Stimulated activated naive CD8-positive, alpha-beta T cell treated with anti-CD3 and anti-CD28 coated beads, Interleukin-15, Interleukin-2, amounts not matched to agents 100 U/mL and 50 U/mL, for 24 hours (primary cell): ENCODE results near the gene GREB1.

Experiments
- ATAC-seq: fragments of 150-1000 bp; cut with Tn5 transposase; one replicate; pipeline ENCODE4 v1.10.0; 2021
- DNase-seq: peaks from one replicate; pipeline ENCODE4 v3.0.0; 2021

Gene GREB1

GRCh38 chr2:11562011-11562410 is 28.2 kb downstream of the GREB1 start:
- DNase-seq (no peak), ATAC-seq (no peak)

- DNase-seq: no peak
- ATAC-seq: no peak
These were observed 28.6 kb downstream of the GREB1 start for GRCh38 chr2:11562476-11562875.

- DNase-seq (no peak), ATAC-seq (no peak)
These were observed 30.2 kb downstream of the GREB1 start for GRCh38 chr2:11563784-11564666.

GRCh38 chr2:11564816-11565567 is 31.1 kb downstream of the GREB1 start:
- ATAC-seq (no peak), DNase-seq (no peak)

- DNase-seq (no peak), ATAC-seq (no peak)
These were observed 32.5 kb downstream of the GREB1 start for GRCh38 chr2:11566383-11566782.

- no peak for DNase-seq
- ATAC-seq: no peak
These were observed 33.8 kb downstream of the GREB1 start for GRCh38 chr2:11567631-11568031.

GRCh38 chr2:11568436-11568835 is 34.6 kb downstream of the GREB1 start:
- ATAC-seq (no peak), DNase-seq (no peak)

- DNase-seq: no peak
- no peak for ATAC-seq
These were observed 35.8 kb downstream of the GREB1 start for GRCh38 chr2:11569636-11570035.

GRCh38 chr2:11571170-11571569 is 37.3 kb downstream of the GREB1 start:
- no peak for DNase-seq
- ATAC-seq: no peak

GRCh38 chr2:11572996-11573395 is 39.2 kb downstream of the GREB1 start:
- DNase-seq: no peak
- ATAC-seq: no peak

- DNase-seq: no peak
- ATAC-seq: no peak
These were observed 39.8 kb downstream of the GREB1 start for GRCh38 chr2:11573418-11574175.

GRCh38 chr2:11574176-11575046 is 40.6 kb downstream of the GREB1 start:
- ATAC-seq: no peak
- DNase-seq: no peak

GRCh38 chr2:11576398-11576797 is 42.6 kb downstream of the GREB1 start:
- DNase-seq (no peak), ATAC-seq (no peak)

- DNase-seq (no peak), ATAC-seq (no peak)
These were observed 43.4 kb downstream of the GREB1 start for GRCh38 chr2:11577101-11577883.

- DNase-seq (no peak), ATAC-seq (no peak)
These were observed 44.5 kb downstream of the GREB1 start for GRCh38 chr2:11578081-11578948.

- no peak for DNase-seq
- ATAC-seq: no peak
These were observed 45.3 kb downstream of the GREB1 start for GRCh38 chr2:11578986-11579774.

- DNase-seq (no peak), ATAC-seq (no peak)
These were observed 46.2 kb downstream of the GREB1 start for GRCh38 chr2:11579867-11580659.

GRCh38 chr2:11580697-11581096 is 46.9 kb downstream of the GREB1 start:
- DNase-seq (no peak), ATAC-seq (no peak)
